ENCODE results near the gene CIROP. TPM values are rescaled to one million over a fixed set of nuclear protein-coding genes. Genes with fewer than 3 reads are reported as not detected.

CIROP gene
- polyA plus RNA-seq, 1 experiment = 0.07 TPM

DNA sequence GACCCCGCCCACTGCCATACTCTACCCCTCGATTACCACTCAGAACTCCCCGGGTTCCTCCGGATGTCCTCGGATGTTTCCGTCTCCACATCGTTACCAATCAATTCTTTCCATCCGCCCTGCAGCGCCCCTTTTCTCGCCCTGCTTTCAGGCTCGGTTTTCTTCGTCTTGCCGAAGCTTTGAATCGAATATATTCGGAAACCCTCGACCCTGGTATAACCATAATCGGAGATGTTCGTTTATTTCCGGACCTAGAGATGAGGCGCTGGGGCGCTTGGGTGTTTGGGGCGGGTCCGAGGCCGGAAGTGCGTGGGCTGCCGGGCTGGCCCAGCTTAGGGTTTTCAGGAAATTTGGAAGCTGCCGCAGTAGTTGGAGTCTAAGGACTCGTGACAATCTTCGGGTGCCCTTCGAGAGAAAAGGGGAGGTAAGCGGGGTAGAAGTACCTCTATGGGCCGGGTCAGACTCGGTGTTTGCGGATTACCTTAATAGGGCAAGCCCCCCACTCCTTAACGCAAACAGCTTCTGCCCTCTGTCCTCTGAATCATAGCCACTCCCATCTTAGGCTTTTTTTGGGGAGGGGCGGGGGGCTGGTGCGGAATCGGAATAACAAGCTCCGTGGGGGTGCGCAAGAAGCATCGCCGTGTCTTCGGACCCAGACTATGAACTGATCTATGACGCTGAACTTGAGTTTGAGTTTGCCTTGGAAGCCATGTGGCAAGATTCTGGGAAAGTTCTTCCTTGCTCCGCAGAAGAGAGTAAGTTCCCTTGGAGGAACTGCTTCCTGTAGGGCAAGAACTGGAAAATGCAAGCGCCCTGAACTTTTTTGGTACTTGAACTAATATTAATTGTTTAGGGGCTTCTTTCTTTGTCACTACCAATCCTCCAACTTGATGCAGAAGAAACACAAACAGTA is 9.3 kb downstream of the CIROP start, which contains the start of gene C14orf119:
TSS of gene C14orf119 (plus strand) at position 310 of the 913 bp plus-strand sequence. CDS start 2,154 bp downstream, outside the sequence.
- peak; percentile 99 for DNase-seq (ENCODE audit: low read depth, low spot score)
- peak within 1 kb of the TSS; percentile 95 for H3K4me3 ChIP-seq (ENCODE audit: low read depth, low read length)
- H3K27ac ChIP-seq (ENCODE audit: low read depth, low read length) = peak within 1 kb of the TSS; percentile 99
- no peaks in the 10 kb centered on the region for H3K27me3 ChIP-seq (ENCODE audit: control insufficient read depth, insufficient read depth, low read length)
- no peaks in the 10 kb centered on the region for H3K9me3 ChIP-seq (ENCODE audit: control insufficient read depth, insufficient read depth, low read length)
- ChIA-PET POLR2A (interaction anchor here (0.6 to 2.1 kb wide), 24 partner anchors 9 to 1019 kb away, joined by 3 to 31 read pairs (median 6); partner anchors contain the start of genes AJUBA, CDH24, CIROP and DCAF11), CTCF (interaction anchor here (0.6 to 5.3 kb wide), 20 partner anchors 10 to 538 kb away, joined by 3 to 74 read pairs (median 6); no protein-coding TSS in a partner anchor)
- TF ChIP-seq CTCF (IDR thresholded peaks at IDR 0.05; ENCODE audit: low read depth, low read length) = no peak

GRCh38 chr14:23094666-23095195 is 10.1 kb downstream of the CIROP start, which contains the start of gene ACIN1:
Gene ACIN1 (minus strand): TSS chr14:23095136. CDS start chr14:23095112, 24 bp downstream.
- ChIA-PET CTCF (interaction anchor here (0.6 to 5.3 kb wide), 20 partner anchors 9 to 538 kb away, joined by 3 to 74 read pairs (median 6); no protein-coding TSS in a partner anchor), POLR2A (interaction anchor here (0.5 to 2.1 kb wide), 24 partner anchors 10 to 1020 kb away, joined by 3 to 31 read pairs (median 6); partner anchors contain the start of genes AJUBA, CDH24, CIROP and DCAF11)
- DNase-seq (ENCODE audit: low read depth, low spot score) = peak; percentile 71
- TF ChIP-seq CTCF (IDR thresholded peaks at IDR 0.05; ENCODE audit: low read depth, low read length) = no peak
- no peaks in the 10 kb centered on the region for H3K27me3 ChIP-seq (ENCODE audit: control insufficient read depth, insufficient read depth, low read length)
- H3K27ac ChIP-seq (ENCODE audit: low read depth, low read length) = peak within 1 kb of the TSS; percentile 99
- peak within 1 kb of the TSS; percentile 95 for H3K4me3 ChIP-seq (ENCODE audit: low read depth, low read length)
- no peaks in the 10 kb centered on the region for H3K9me3 ChIP-seq (ENCODE audit: control insufficient read depth, insufficient read depth, low read length)

GRCh38 chr14:23093991-23094665 is 10.7 kb downstream of the CIROP start:
- peak overlapping the region; percentile 96 for H3K27ac ChIP-seq (ENCODE audit: low read depth, low read length)
- no peak for DNase-seq (ENCODE audit: low read depth, low spot score)

DNA sequence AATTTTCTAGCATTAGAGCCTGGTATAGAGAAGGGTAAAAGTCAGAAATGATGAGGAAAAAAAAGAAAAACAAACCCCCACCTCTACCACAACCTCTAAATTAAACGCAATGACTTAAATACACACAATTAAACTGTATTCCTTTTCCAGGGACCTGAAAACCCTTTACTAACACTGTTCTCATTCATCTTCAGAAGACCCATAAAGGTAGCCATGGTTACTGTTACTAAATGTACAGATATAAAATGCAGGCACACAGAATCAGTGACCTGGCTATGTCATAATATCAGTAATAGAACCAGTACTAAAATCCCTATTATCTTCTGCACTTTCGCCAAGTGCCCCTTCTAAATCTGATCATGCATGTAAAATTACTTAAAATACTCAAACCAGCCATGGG is 11.3 kb downstream of the CIROP start:
- CTCF ChIA-PET = interaction anchor here (1.6 to 5.3 kb wide), 6 partner anchors 12 to 537 kb away, joined by 7 to 74 read pairs (median 20); no protein-coding TSS in a partner anchor
- Histone ChIP-seq H3K27me3 (ENCODE audit: control insufficient read depth, insufficient read depth, low read length) (no peaks in the 10 kb centered on the region), H3K9me3 (ENCODE audit: control insufficient read depth, insufficient read depth, low read length) (no peaks in the 10 kb centered on the region), H3K4me3 (ENCODE audit: low read depth, low read length) (peak overlapping the region; percentile 95), H3K27ac (ENCODE audit: low read depth, low read length) (no peak overlapping the region)
- TF ChIP-seq CTCF (IDR thresholded peaks at IDR 0.05; ENCODE audit: low read depth, low read length) = no peak
- no peak for DNase-seq (ENCODE audit: low read depth, low spot score)
- POLR2A ChIA-PET = no interaction called here

More at GRCh38 chr14:23093991-23094665, 10.7 kb downstream of the CIROP start:
- peak; percentile 38 for TF ChIP-seq CTCF (IDR thresholded peaks at IDR 0.05; ENCODE audit: low read depth, low read length)
- no peaks in the 10 kb centered on the region for H3K27me3 ChIP-seq (ENCODE audit: control insufficient read depth, insufficient read depth, low read length)
- peak overlapping the region; percentile 95 for H3K4me3 ChIP-seq (ENCODE audit: low read depth, low read length)
- H3K9me3 ChIP-seq (ENCODE audit: control insufficient read depth, insufficient read depth, low read length) = no peaks in the 10 kb centered on the region
- CTCF ChIA-PET = interaction anchor here (0.6 to 5.3 kb wide), 19 partner anchors 8 to 537 kb away, joined by 3 to 74 read pairs (median 6); no protein-coding TSS in a partner anchor
- POLR2A ChIA-PET = interaction anchor here (0.5 to 2.1 kb wide), 17 partner anchors 12 to 227 kb away, joined by 3 to 31 read pairs (median 6); partner anchors contain the start of genes AJUBA, CDH24, PABPN1 and RBM23

Data from AG04450 (cell line).